ENCODE data around the gene LDLRAD2. TPM values are rescaled to one million over a fixed set of nuclear protein-coding genes. Genes with fewer than 3 reads are reported as not detected.
"Not testable (repeated sequence)": the region's sequence is repeated elsewhere in the genome, so short reads cannot be mapped to it uniquely, and the experiment has no call there.

LDLRAD2 gene
- polyA plus RNA-seq, 4 donors, result 3.3 to 5.2 (median 4.3) TPM

GRCh38 chr1:21823206-21823979 lies 11.3 kb downstream of the LDLRAD2 start:
- DNase-seq (ENCODE audit: low read depth in 4 of 4, low spot score in 2 of 4), result no peak

- DNase-seq (ENCODE audit: low read depth in 4 of 4, low spot score in 2 of 4), result no peak
These were observed 12.1 kb downstream of the LDLRAD2 start for GRCh38 chr1:21823980-21824702.

GRCh38 chr1:21824926-21825325 lies 12.9 kb downstream of the LDLRAD2 start:
- no peak for DNase-seq (ENCODE audit: low read depth in 4 of 4, low spot score in 2 of 4)

- DNase-seq (ENCODE audit: low read depth in 4 of 4, low spot score in 2 of 4), result no peak
These were observed 13.3 kb downstream of the LDLRAD2 start for GRCh38 chr1:21825393-21825792.

GRCh38 chr1:21826694-21827093 lies 14.6 kb downstream of the LDLRAD2 start:
- DNase-seq (ENCODE audit: low read depth in 4 of 4, low spot score in 2 of 4), result not testable (repeated sequence)

GRCh38 chr1:21827141-21827679 lies 15.1 kb downstream of the LDLRAD2 start:
- no peak for DNase-seq (ENCODE audit: low read depth in 4 of 4, low spot score in 2 of 4)

- no peak for DNase-seq (ENCODE audit: low read depth in 4 of 4, low spot score in 2 of 4)
These were observed 16.0 kb downstream of the LDLRAD2 start for GRCh38 chr1:21828075-21828474.

GRCh38 chr1:21828506-21829210 lies 16.6 kb downstream of the LDLRAD2 start:
- no peak for DNase-seq (ENCODE audit: low read depth in 4 of 4, low spot score in 2 of 4)

GRCh38 chr1:21829294-21829693 lies 17.2 kb downstream of the LDLRAD2 start:
- DNase-seq (ENCODE audit: low read depth in 4 of 4, low spot score in 2 of 4), result no peak

- no peak for DNase-seq (ENCODE audit: low read depth in 4 of 4, low spot score in 2 of 4)
These were observed 18.9 kb downstream of the LDLRAD2 start for GRCh38 chr1:21830792-21831453.

GRCh38 chr1:21831454-21831970 lies 19.4 kb downstream of the LDLRAD2 start:
- no peak for DNase-seq (ENCODE audit: low read depth in 4 of 4, low spot score in 2 of 4)

GRCh38 chr1:21833392-21833976 lies 21.4 kb downstream of the LDLRAD2 start:
- no peak for DNase-seq (ENCODE audit: low read depth in 4 of 4, low spot score in 2 of 4)

- DNase-seq (ENCODE audit: low read depth in 4 of 4, low spot score in 2 of 4), result no peak
These were observed 22.0 kb downstream of the LDLRAD2 start for GRCh38 chr1:21834094-21834493.

GRCh38 chr1:21834666-21835065 lies 22.6 kb downstream of the LDLRAD2 start:
- no peak for DNase-seq (ENCODE audit: low read depth in 4 of 4, low spot score in 2 of 4)

- no peak for DNase-seq (ENCODE audit: low read depth in 4 of 4, low spot score in 2 of 4)
These were observed 23.9 kb downstream of the LDLRAD2 start for GRCh38 chr1:21836010-21836409.

GRCh38 chr1:21836729-21837128 lies 24.7 kb downstream of the LDLRAD2 start:
- no peak for DNase-seq (ENCODE audit: low read depth in 4 of 4, low spot score in 2 of 4)

GRCh38 chr1:21837476-21837875 lies 25.4 kb downstream of the LDLRAD2 start:
- no peak for DNase-seq (ENCODE audit: low read depth in 4 of 4, low spot score in 2 of 4)

GRCh38 chr1:21838359-21839157 lies 26.5 kb downstream of the LDLRAD2 start:
- no peak for DNase-seq (ENCODE audit: low read depth in 4 of 4, low spot score in 2 of 4)

GRCh38 chr1:21839337-21840037 lies 27.4 kb downstream of the LDLRAD2 start:
- DNase-seq (ENCODE audit: low read depth in 4 of 4, low spot score in 2 of 4), result no peak

All from left renal cortex interstitium (tissue), 4 donors.